Posterior cingulate gyrus (tissue), 11 donors: Measurements from ENCODE around the gene KCNK5.

Source experiments
- DNase-seq, 10 donors: peaks; one replicate each; pipeline versions ENCODE4 v3.0.0 to v3.0.0-alpha.2; 2020 to 2021; ENCODE audit warnings: mixed read lengths in 3 of 10
- intact Hi-C: fragments of 100-400 bp; cut with DNase I; formaldehyde crosslinking; loops from one replicate; pipeline ENCODE4 v1.15.1; 2023

Gene KCNK5

DNA sequence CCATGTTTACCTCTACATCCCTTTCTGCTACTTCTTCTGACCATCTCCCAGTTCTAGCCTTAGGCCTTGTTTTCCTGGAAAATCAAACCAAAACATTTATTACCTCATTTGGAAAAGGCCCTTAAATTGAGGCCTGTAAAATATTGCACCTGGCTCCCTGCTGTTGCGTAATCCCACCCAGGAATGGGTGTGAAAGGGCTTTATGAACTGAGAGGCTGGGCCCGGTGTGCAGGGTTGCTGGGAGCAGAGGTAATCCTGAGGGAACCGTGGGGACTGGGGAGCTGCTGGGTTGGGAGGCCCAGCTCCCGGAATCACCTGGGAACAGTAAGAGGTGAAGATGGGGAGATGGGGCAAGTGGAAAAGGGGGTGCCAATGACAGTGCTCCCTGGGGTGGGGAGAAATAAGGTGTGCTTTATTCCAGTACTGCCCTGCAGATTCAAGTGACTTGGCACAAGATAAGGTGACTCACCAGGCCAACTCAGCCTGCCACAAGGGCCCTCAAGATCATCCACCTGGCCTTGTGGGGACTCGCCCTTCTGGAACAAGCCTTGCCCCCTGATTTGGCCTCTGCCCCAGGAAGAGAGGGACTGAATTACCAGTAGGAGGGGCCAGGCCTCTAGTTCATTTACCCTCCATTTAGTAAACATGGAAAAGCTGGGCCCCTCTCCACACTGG, 44.2 kb downstream of the KCNK5 start:
- intact Hi-C loops: no loop called here
- peak in 2 of 10 donors; percentile 3 to 8 for DNase-seq

DNA sequence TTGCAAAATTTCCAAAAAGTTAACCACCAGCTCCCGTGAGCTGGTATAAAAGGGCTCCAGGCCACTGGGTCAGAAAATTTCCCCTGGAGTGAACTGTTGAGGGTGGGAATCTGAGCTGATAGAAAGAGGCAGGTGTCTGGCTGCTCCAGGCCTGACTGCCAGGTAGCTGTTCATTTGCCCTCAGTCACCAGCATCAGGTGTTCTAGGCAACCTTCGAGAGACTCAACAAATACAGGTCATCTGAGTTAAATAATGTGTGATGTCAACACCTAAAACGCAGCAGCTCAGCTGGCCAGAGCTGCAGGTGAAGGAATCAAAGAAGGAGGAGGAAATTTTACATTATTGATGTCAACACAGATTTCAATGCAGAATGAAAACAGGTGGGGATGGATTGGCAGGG, 46.7 kb downstream of the KCNK5 start:
- DNase-seq: peak in 2 of 10 donors; percentile 8 to 15
- intact Hi-C loops: no loop called here

DNA sequence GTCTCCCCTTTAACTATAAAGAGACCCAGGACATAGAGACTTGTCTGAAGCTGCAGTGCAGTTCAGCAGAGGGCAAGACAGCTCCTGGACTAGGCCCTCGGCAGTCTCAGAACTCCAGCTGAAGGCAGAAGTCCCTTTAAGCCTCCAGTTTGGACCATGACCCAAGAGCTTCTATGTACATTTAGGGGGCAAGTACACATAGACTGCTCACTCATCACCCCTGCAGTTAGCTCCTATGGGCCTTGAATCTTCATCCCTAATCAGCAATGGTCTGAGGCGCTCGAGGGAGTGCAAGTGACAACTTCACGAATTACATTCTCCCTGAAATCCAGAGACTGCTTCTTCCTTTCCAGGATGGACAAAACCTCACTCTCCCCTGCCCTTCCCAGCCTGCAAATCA, 47.4 kb downstream of the KCNK5 start:
- intact Hi-C loops: no loop called here
- DNase-seq: peak in 1 of 10 donors; percentile 14

DNA sequence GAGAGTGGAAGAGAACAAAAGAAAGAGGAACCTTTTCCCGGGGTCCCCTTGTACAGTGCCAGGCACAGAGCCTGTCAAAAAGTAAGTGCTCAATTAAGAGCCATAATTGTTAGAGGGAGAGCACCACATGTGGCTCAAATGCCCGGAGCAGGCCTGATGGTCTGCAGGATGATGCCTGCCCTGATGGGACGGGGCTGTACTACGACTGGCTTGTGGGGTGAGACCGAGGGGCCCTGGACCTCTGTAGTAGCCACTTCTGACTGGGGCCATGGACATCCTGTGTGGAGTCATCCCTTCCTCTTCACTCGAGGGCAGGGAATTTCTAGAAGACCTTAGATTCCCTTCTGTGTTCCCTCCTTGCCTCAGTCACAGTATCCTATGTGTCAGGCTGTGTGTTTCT, 47.9 kb downstream of the KCNK5 start:
- DNase-seq: peak in 2 of 10 donors; percentile 35 to 78
- intact Hi-C loops: no loop called here

DNA sequence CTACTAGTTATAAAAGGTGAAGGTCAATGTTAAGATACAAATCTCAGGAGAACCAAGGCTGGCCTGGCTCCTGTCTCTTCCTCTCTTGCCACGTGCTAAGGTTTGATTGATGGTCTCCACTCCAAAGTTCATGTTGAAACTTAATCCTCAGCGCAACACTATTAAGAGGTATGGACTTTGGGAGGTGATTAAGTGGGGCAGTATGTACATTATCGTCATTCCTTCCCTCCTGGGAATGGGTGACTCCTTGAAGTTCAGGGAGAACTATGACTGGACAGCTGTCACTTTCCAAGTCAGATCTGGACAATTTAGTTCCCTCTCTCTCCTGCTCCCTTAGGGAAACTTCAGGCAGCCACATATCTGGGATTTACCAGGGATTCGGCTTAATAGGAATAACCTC, 50.5 kb downstream of the KCNK5 start:
- intact Hi-C loops: no loop called here
- no peak for DNase-seq

DNA sequence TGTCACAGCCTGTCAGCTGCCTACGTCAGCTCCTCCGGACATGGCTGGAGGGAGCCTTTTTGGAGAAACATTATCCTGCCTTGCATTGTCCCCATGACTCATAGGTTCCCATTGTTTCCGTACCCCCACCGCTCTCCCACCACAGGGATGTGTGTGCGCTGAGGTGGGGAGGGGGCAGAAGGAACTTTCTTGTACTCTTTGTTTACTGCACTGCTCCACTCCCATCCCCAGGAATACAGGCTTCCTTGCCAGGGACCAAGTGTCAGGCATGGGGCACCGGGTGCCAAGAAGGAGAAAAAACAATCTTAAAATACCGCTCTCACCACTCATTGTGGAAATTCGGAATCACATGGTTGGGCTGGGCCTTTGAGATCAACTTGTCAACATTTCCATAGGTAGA, 51.0 kb downstream of the KCNK5 start:
- no peak for DNase-seq
- intact Hi-C loops: no loop called here

DNA sequence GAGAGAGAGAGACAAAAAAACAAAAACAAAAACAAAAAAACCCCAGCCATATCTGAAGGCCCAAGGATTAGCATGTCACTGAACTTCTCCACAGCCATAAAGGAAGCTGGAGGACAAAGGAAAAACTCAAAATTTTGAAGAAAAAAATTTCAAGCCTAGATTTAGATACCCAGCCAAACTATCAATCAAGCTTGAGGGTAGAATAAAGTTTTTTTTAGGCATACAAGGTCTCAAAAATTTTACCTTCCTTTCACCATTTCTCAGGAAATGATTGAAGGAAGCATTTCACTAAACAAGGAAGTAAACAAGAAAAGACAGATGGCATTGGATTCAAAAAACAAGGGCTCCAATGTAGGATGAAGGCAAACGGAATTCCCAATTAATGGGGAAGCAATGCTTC, 52.1 kb downstream of the KCNK5 start:
- intact Hi-C loops: no loop called here
- DNase-seq: no peak

DNA sequence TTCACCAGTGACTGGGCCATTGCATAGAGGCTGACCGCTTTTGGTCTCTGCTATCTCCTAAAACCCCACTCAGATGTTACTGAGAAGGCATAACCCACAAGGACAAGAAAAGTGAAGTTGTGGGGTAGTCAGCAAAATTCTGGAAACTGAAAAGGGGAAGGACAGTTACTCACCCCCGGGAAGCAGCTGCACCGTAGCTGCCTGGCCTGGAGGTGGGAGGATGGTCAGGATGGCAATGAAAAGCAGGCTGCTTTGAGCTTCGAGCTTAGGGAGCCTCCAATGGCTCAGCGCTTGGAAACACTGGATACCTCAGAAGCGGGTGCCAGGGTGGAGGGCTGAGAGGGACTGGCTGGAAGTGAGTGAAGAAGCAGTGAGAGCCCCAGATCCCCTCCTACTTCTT, 56.0 kb downstream of the KCNK5 start:
- intact Hi-C loops: no loop called here
- no peak for DNase-seq

DNA sequence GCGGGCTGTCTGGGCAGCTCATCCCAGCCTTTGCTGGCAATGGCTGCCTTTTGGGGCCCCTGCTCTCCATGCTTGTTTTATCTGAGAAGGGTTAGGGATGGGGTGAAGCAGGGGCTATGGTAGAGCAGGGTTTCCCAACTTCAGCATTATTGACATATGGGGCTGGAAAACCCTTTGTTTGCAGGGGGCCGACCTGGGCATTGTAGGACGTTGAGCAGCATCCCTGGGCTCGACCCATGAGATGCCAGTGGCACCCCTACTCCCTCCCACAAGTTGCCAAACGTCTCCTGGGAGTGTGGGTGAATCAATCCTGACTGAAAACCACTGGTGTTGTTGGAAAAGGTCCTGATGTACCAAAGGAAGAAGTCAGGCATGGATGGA, 56.9 kb downstream of the KCNK5 start:
- DNase-seq: no peak
- intact Hi-C loops: no loop called here

DNA sequence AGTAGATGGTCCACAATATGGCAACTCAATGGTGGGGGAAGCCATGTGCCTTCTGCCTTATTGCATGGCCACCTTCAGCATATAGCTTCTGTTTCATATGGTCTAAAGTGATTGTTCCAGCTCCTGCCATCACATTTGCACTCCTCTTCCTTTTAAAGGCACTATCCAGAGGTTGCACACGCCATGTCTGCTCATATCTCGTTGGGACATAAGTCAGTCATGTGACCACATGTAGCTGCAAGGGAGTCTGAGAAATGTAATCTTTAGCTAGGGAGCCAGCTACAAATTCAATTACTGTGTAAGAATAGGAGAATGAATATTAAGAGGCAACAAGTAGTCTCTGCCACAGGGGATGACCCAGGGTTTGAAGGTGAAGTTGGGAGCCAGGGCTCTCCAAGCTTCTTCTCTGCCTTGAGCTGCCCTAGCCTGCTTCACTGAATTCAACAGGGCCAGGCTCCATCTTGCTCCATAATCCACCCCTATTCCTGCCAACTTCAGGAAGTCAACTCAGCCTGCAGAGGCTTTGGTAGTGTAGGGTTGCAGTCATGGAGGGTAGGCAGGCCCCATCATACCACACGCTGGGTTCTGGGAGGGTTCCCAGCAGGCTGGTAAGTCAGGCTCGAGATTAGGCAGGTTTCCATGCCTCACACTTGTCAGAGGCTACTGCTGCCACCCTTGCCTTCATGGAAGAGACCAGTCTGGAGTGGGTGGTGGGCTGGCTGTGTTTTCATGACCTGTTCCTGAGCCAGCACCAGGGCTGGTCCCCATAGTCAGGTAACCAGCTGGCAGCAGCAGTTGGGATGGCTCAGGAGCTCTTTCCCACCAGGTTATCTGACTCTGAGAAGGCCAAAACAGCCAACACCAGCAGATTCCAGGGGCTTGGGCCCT, 57.5 kb downstream of the KCNK5 start:
- intact Hi-C loops: no loop called here
- no peak for DNase-seq

DNA sequence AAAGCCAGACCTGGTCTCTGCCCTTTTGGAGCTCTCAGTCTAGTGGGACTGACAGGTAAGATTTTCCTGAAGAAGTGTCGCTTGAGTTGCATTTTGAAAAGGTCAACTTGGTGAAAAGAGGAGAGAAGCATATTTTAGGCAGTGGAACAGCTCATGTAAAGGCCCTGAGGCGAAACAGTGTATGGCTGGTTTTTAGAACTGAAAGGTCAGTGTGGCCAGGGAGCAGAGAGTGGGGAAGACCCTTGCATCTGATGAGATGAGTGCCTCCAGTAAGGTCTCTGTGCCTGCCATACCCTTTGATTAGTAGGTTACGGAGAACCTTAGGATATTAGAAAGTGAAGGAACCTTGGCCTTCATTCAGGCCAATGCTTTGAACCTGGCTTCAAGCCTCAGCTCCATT, 58.4 kb downstream of the KCNK5 start:
- intact Hi-C loops: no loop called here

DNA sequence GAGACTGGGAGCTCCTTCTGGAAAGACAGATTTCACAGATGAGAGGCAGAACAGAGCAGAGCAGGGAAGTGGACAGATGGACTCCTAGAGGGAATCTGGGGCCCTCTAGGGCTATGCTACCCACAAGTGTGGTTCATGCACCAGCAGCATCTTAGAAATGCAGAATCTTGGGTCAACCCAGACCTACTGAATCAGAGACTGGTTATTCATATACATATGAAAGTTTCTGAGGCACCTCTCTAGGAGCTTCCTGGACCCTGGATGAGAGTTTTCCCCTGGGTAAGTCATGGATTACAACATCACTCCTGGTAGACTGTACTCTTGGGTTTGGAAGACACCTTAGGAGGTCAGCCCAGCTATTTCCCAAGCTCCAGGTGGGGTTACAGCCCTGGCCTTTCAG, 58.9 kb downstream of the KCNK5 start:
- no peak for DNase-seq
- intact Hi-C loops: no loop called here

More for the DNA sequence above, 58.4 kb downstream of the KCNK5 start:
- DNase-seq: no peak

DNA sequence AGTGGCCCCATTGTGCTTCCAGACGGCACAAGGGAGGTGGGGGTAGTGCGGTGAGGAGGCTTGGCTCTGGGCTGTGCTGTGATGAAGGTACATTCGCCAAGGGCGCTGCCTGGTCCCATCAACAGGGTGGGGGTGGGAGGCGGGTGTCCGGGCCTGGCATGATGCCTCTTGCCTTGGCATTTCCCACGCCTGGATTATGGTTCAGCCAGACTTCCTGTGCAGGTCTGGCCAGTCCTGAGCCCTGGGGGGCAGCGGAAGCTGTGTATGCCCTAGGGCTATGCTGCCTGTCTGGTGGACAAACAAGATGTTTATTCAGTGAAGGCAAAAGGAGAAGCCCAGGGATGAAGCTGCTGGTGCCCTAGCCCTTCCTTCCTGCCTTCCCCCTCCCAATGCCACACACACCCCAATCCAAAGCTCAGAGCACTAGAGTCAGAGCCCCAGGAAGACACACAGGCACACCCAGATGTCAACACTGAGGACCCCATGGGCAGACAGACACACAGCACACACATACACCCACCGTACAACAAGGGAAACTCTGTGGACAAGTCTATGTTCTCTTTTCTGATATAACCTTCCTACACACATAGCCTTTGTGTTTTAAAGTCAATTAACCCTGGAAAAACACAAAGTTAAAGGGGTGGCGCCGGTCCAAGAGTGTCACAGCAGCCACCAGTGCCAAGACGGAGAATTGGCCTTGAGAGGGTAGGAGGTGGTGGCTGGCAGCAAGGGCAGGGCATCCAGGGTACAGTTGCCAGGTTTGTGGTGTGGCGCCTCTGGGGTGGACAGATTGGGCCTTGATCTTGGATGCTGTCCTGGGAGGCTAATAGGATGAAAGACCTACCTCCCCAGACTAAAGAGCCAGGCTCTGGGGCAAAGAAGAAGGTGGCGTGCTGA, 59.6 kb downstream of the KCNK5 start:
- no peak for DNase-seq
- intact Hi-C loops: no loop called here

DNA sequence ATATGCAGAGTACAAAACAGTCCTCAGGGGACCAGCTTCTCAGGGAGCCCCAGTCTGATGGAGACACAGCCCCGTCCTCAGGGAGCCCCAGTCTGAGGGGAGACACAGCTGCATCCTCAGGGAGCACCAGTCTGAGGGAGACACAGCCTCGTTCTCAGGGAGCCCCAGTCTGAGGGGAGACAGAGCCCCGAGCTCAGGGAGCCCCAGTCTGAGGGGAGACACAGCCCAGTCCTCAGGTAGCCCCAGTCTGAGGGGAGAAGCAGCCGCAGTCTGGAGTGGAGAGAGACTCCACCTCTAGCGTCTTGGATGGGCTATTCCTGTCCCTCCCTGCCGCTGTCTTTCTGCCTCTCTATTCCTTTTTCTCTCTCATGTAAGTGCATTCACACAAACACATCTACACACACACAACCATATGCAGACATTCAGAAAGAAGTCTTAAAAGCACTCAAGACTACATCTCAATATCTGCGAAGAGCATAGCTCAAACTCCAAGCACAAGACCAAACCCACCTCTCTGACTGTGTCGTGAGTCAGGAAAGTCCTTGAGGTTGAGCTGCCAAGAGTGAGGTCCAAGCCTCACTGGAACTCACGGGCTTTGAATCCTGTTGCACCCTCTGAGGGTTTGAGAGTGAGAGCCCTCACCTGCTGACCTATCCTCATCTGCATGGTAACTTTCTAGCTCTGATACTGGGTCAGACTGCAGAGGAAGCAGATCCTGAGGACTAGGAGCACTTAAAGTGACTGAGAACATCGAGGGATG, 61.2 kb downstream of the KCNK5 start:
- intact Hi-C loops: no loop called here
- no peak for DNase-seq

DNA sequence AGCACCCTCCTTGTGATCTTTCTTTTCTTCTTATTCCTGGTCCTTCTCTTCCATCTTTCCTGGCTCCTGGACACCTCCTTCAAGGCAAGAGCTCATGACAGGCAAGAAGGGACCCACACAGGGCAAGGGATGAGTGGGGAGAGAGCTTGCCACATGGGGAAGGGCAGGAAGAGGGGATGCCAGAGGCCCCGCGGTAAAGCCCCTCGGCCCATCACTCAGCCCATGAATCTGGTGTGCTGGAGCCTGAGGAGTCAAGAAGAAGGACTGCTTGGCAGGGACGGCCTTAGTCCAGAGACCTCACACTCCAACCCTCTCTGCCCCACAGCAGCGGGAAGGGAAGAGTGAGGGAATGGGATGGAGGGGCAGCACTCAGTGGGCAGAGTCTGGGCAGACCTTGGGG, 62.0 kb downstream of the KCNK5 start:
- intact Hi-C loops: no loop called here
- no peak for DNase-seq

DNA sequence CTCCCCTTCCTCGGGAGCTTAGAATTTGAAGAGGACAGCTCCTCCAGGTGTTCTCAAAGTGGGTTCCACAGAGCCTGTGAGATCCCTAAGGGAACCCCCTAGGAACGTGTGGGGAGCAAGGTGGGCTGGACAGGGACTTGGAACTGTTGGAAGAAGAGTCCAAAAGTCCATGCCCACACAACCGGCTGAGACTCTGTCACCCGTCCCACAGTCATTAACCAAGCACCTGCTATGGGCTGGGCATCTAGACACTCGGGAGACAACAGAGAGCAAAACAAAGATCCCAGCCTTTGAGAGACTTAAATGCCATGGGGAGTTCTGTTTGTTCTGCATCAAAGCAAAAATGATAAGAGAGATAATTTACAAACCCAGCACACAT, 62.4 kb downstream of the KCNK5 start:
- no peak for DNase-seq
- intact Hi-C loops: loop anchor here (1.0 kb wide), 2 partner anchors 136 to 142 kb away; no protein-coding TSS in a partner anchor

DNA sequence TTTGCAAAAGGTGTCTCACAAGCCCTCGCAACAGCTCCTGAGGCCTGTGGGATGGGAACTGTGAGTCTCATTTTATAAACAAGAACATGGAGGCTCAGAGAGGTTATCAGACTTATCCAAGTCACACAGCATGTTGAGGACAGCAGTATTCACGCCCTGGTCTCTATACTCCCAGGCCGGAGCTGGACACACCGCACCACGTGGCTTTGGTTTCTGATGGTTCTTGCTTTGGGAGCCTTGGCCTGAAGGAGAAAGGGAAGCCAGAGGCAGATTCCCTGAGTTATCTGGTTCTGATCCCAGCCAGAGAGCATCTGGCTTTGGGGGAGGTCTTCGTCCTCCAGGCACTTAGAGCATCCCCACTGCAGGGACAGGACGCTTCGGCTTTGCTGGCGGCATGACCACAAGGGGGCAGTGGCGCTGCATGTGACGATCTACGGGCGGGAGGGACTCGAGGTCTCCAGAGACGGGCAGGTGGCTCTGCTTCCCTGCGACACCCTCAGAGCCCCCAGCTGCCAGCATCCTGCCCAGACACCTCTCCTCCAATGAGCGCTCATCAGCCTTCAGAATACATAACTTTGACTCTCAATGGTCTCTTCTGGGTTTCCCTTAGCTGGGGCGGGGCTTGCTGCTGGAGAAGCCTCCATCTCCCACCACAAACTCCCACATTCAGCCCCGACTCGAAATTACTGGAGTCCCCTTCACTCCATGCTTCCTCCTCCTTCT, 62.9 kb downstream of the KCNK5 start:
- intact Hi-C loops: loop anchor here (1.0 kb wide), 2 partner anchors 137 to 143 kb away; no protein-coding TSS in a partner anchor
- DNase-seq: peak; percentile 58 to 97 (median 84)

DNA sequence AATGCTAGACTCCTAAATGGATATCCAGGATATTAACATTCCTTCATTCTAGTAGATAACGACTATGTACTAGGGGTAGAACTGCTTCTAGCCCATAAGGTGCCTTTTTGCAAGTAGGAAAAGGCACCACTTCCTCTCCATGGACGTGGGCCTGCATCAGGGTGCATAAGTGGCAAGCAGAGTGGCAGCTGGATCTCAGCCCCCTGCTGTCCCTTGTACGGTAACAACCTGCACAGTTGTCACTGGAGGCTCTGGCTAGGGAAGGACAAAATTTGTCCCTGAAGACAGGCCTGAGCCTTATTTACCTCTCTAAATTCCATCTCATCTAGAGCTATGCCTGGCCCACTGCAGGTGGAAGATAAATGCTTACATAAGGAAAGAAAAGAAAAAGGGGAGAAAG, 71.8 kb downstream of the KCNK5 start:
- DNase-seq: peak in 1 of 10 donors; percentile 16

DNA sequence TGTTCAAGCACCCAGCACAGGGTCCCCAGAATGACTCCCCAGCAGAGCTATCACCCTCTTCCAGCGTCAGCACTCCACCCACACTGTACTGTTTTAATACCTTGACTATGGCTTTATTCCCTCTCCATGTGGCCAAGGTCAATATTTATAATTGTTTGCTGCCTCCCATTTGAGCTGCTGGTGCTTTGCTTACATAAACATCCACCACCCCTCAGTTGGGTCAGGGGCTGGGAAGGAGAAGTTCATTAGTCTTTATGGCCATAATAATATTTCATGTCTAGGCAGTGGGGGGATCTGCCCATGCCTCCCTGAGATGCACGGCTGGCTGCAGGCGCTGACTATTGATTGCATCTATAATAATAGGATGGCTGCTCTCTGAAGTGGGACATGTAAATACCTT, 72.5 kb downstream of the KCNK5 start:
- DNase-seq: peak in 1 of 10 donors; percentile 16

More for the DNA sequence above, 71.8 kb downstream of the KCNK5 start:
- intact Hi-C loops: no loop called here

More for the DNA sequence above, 72.5 kb downstream of the KCNK5 start:
- intact Hi-C loops: no loop called here
